ENCODE measurements around the gene TMEM223.
"Not testable (repeated sequence)": the region's sequence is repeated elsewhere in the genome, so short reads cannot be mapped to it uniquely, and the experiment has no call there.

The TMEM223 gene

GRCh38 chr11:62791501-62792201, at the start of gene TMEM223:
TMEM223 (minus strand) TSS chr11:62792006; CDS start chr11:62791994, 12 bp downstream.
- peak; percentile 87 to 91 for DNase-seq

- peak; percentile 68 to 69 for DNase-seq
Measured at GRCh38 chr11:62840721-62841360, 49.0 kb upstream of the TMEM223 start.

- peak; percentile 85 to 94 for DNase-seq
Measured at GRCh38 chr11:62839050-62839945, 47.5 kb upstream of the TMEM223 start, which contains the start of gene WDR74. WDR74 (minus strand) TSS chr11:62839590; CDS start chr11:62839570, 20 bp downstream.

- no peak for DNase-seq
Measured at GRCh38 chr11:62835336-62835735, 43.5 kb upstream of the TMEM223 start.

GRCh38 chr11:62832336-62833234, 40.8 kb upstream of the TMEM223 start, which contains the start of gene TEX54:
TEX54 (minus strand) TSS chr11:62832841.
- peak in 1 of 2 experiments; percentile 27 for DNase-seq

GRCh38 chr11:62831520-62832335, 39.9 kb upstream of the TMEM223 start, which contains the start of gene STX5:
STX5 (minus strand) TSS chr11:62832051; CDS start chr11:62831243, 808 bp downstream.
- DNase-seq: peak; percentile 99

GRCh38 chr11:62830904-62831519, 39.2 kb upstream of the TMEM223 start:
- DNase-seq: no peak

- DNase-seq: not testable (repeated sequence)
Measured at GRCh38 chr11:62828130-62828529, 36.3 kb upstream of the TMEM223 start.

GRCh38 chr11:62823677-62824076, 31.9 kb upstream of the TMEM223 start:
- DNase-seq: no peak

GRCh38 chr11:62817129-62817528, 25.3 kb upstream of the TMEM223 start:
- DNase-seq: no peak

GRCh38 chr11:62816557-62816956, 24.8 kb upstream of the TMEM223 start:
- no peak for DNase-seq

GRCh38 chr11:62811659-62812058, 19.9 kb upstream of the TMEM223 start:
- no peak for DNase-seq

- no peak for DNase-seq
Measured at GRCh38 chr11:62810748-62811147, 18.9 kb upstream of the TMEM223 start.

GRCh38 chr11:62806611-62807121, 14.9 kb upstream of the TMEM223 start:
- no peak for DNase-seq

GRCh38 chr11:62805961-62806441, 14.2 kb upstream of the TMEM223 start:
- DNase-seq: peak; percentile 13 to 16

GRCh38 chr11:62805076-62805892, 13.5 kb upstream of the TMEM223 start, which contains the start of gene NXF1:
NXF1 (minus strand) TSS chr11:62805440; CDS start chr11:62805356, 84 bp downstream.
- peak; percentile 92 to 97 for DNase-seq

GRCh38 chr11:62804310-62805075, 12.7 kb upstream of the TMEM223 start:
- DNase-seq: no peak

- no peak for DNase-seq
Measured at GRCh38 chr11:62801071-62801470, 9.3 kb upstream of the TMEM223 start.

All from stimulated activated CD4-positive, alpha-beta T cell treated with anti-CD3 and anti-CD28 coated beads, Interleukin-4, amount 100 ng/mL, for 4 hours (primary cell).